ENCODE measurements around the gene OR2V2. TPM values are rescaled to one million over a fixed set of nuclear protein-coding genes. Genes with fewer than 3 reads are reported as not detected.

OR2V2 gene
- total and polyA plus RNA-seq, 2 donors (not counting 3 experiments of a cell fraction or from before 2014, with no cell fraction given), result not detected

- TF ChIP-seq EZH2 (IDR thresholded peaks at IDR 0.05; ENCODE audit: borderline replicate concordance, low read depth, low read length, severe bottlenecking) (no peak), CTCF (IDR thresholded peaks at IDR 0.05; ENCODE audit: extremely low read depth in 1 of 2, insufficient read depth in 1 of 2, low read depth in 1 of 2, low read length in 2 of 2) (no peak), MYC (IDR thresholded peaks at IDR 0.05; ENCODE audit: low read depth, low read length) (no peak), MAX (IDR thresholded peaks at IDR 0.05; ENCODE audit: insufficient read depth, insufficient read length) (no peak), JUN (IDR thresholded peaks at IDR 0.05; ENCODE audit: borderline replicate concordance, insufficient read depth, insufficient read length, low read depth) (no peak), POLR2A (IDR thresholded peaks at IDR 0.05; ENCODE audit: low read depth, low read length) (no peak), POLR2AphosphoS5 (IDR thresholded peaks at IDR 0.05; ENCODE audit: insufficient read depth, low read depth, low read length) (no peak), GATA2 (IDR thresholded peaks at IDR 0.05; ENCODE audit: insufficient read depth, insufficient read length, low read depth, low read length) (no peak), FOS (IDR thresholded peaks at IDR 0.05; ENCODE audit: borderline replicate concordance, insufficient read depth, low read length) (no peak)
- Histone ChIP-seq H3K27ac (ENCODE audit: insufficient read depth, low read depth, low read length) (no peak overlapping the region), H3K4me1 (ENCODE audit: control insufficient read depth, extremely low read depth, insufficient read depth, low read length) (peaks cover 6% of the 10 kb centered on the region), H3K9ac (replicated peaks; ENCODE audit: extremely low read depth, insufficient read depth, low read length) (no peak overlapping the region), H3K9me3 (replicated peaks; ENCODE audit: control insufficient read depth, insufficient read depth, low read length) (no peaks in the 10 kb centered on the region), H3K9me1 (replicated peaks; ENCODE audit: control insufficient read depth, extremely low read depth, insufficient read depth, low read length) (no peaks in the 10 kb centered on the region), H3K36me3 (ENCODE audit: control insufficient read depth in 2 of 2, extremely low read depth in 1 of 2, insufficient read depth in 2 of 2, low read length in 2 of 2) (no peaks in the 10 kb centered on the region), H2AFZ (ENCODE audit: low read depth, low read length) (no peak overlapping the region), H3K79me2 (ENCODE audit: control insufficient read depth, insufficient read depth, low read length) (no peaks in the 10 kb centered on the region), H3K4me3 (replicated peaks in 1 of 3; ENCODE audit: insufficient read depth in 1 of 3, low read depth in 1 of 3, low read length in 3 of 3) (no peak overlapping the region), H3K4me2 (ENCODE audit: insufficient read depth, low read length) (no peak overlapping the region), H3K27me3 (ENCODE audit: control insufficient read depth in 2 of 2, insufficient read depth in 2 of 2, low read length in 2 of 2) (no peaks in the 10 kb centered on the region), H4K20me1 (replicated peaks; ENCODE audit: control insufficient read depth, extremely low read depth, insufficient read depth, low read length) (no peaks in the 10 kb centered on the region)
- no peak for FAIRE-seq
- CTCF ChIA-PET, result interaction anchor here (1.1 kb wide), 1 partner anchor 30 kb away, joined by 3 read pairs; no protein-coding TSS in a partner anchor
- POLR2A ChIA-PET, result no interaction called here
- no TSS peak for BruUV-seq (replicated peaks)
- intact Hi-C loops (cut with micrococcal nuclease) (loop anchor here (10.0 kb wide), 1 partner anchor 1653 kb away; no protein-coding TSS in a partner anchor), dilution Hi-C loops (cut with MboI; ENCODE audit: extremely low pct_ligation_motif_present, low sequenced_read_pairs) (no loop called here)
- no peak for DNase-seq (ENCODE audit: low read depth, low spot score)
These were observed 9.1 kb upstream of the OR2V2 start for GRCh38 chr5:181138258-181138657.

Data from endothelial cell of umbilical vein (primary cell).